Hepatocyte (in vitro differentiated cells): ENCODE data around the gene CAMK2G. TPM values are rescaled to one million over a fixed set of nuclear protein-coding genes. Genes with fewer than 3 reads are reported as not detected.

Experiments
- DNase-seq: peaks from one replicate; pipeline ENCODE4 v3.0.0-alpha.2; 2016; ENCODE audit warnings: low spot score
- H2AFZ ChIP-seq: fragments of 200-600 bp; sonication (generic); 2 replicates; pipeline ENCODE4 v1.6.0; 2016; ENCODE audit warnings: antibody characterized with exemption, mild to moderate bottlenecking
- H3K27ac ChIP-seq: fragments of 200-600 bp; sonication (generic); 2 replicates; pipeline ENCODE4 v1.5.1; 2016; ENCODE audit warnings: mild to moderate bottlenecking
- H3K27me3 ChIP-seq: fragments of 200-600 bp; sonication (generic); 2 replicates; pipeline ENCODE4 v1.6.1; 2016
- H3K36me3 ChIP-seq: fragments of 200-600 bp; sonication (generic); replicated peaks from 2 replicates; pipeline ENCODE4 v1.5.1; 2016; ENCODE audit warnings: low read depth; ENCODE audit not compliant: insufficient read depth
- H3K4me1 ChIP-seq: fragments of 200-600 bp; sonication (generic); 2 replicates; pipeline ENCODE4 v1.5.1; 2016; ENCODE audit warnings: mild to moderate bottlenecking, moderate library complexity; ENCODE audit not compliant: insufficient read depth
- H3K4me2 ChIP-seq: fragments of 200-600 bp; sonication (generic); 2 replicates; pipeline ENCODE4 v1.6.0; 2016
- H3K4me3 ChIP-seq: fragments of 200-600 bp; sonication (generic); 2 replicates; pipeline ENCODE4 v1.5.1; 2016; ENCODE audit warnings: mild to moderate bottlenecking
- H3K79me2 ChIP-seq: fragments of 200-600 bp; sonication (generic); 2 replicates; pipeline ENCODE4 v1.6.0; 2017; ENCODE audit warnings: mild to moderate bottlenecking
- H3K9me2 ChIP-seq: fragments of 200-600 bp; sonication (generic); replicated peaks from 2 replicates; pipeline ENCODE4 v1.6.0; 2017; ENCODE audit warnings: mild to moderate bottlenecking; ENCODE audit not compliant: insufficient read depth
- H3K9me3 ChIP-seq: fragments of 200-600 bp; sonication (generic); 2 replicates; pipeline ENCODE4 v1.5.1; 2016; ENCODE audit warnings: low read depth, mild to moderate bottlenecking
- H4K20me1 ChIP-seq: fragments of 200-600 bp; sonication (generic); 2 replicates; pipeline ENCODE4 v1.6.0; 2016; ENCODE audit warnings: mild to moderate bottlenecking; ENCODE audit not compliant: insufficient read depth, poor library complexity, severe bottlenecking
- EZH2 ChIP-seq: fragments of 200-600 bp; sonication (generic); IDR thresholded peaks from 2 replicates; pipeline ENCODE4 v1.6.1; 2016; ENCODE audit warnings: antibody characterized with exemption, mild to moderate bottlenecking, borderline replicate concordance
- EZH2phosphoT487 ChIP-seq: fragments of 200-600 bp; sonication (generic); IDR thresholded peaks from one replicate; pipeline ENCODE4 v1.6.1; 2018; ENCODE audit warnings: antibody characterized with exemption, mild to moderate bottlenecking, low read depth, moderate library complexity; ENCODE audit not compliant: unreplicated experiment, severe bottlenecking
- WGBS: methylation state at CpG from one replicate; pipeline ENCODE4 v1.1.6; 2016; ENCODE audit warnings: low lambda C conversion rate; ENCODE audit errors: missing lambda C conversion rate; 5-methylcytosine and 5-hydroxymethylcytosine counted together
- polyA plus RNA-seq: library from polyadenylated mRNA; unstranded; fragments of >200 nt; fragmentation: Nextera tagmentation; extraction: Ambion mirVana; gene quantifications from 2 replicates; pipeline ENCODE4 v1.2.1, GENCODE V29; 2016
- small RNA-seq: library from RNA; depleted of rRNA; stranded (forward); fragments of <200 nt; gene quantifications from one replicate; pipeline ENCODE3, GENCODE V24; 2014
- total RNA-seq: library from RNA; depleted of rRNA; stranded (reverse); fragments of >200 nt; gene quantifications from 2 replicates; pipeline ENCODE4 v1.2.3, GENCODE V29; 2014
- TF ChIP-seq, protein P1 (sequence below): fragments of 200-600 bp; sonication (generic); IDR thresholded peaks from 2 replicates; pipeline ENCODE4 v1.5.1; 2016; ENCODE audit warnings: antibody characterized with exemption, mild to moderate bottlenecking; ENCODE audit not compliant: poor library complexity

The CAMK2G gene
- total and polyA plus RNA-seq, 2 experiments from 2014 or later, result 5.2 to 25.0 TPM

- no peaks in the 10 kb centered on the region for H3K9me2 ChIP-seq
- H4K20me1 ChIP-seq, result peaks cover 2% of the 10 kb centered on the region
- H3K4me1 ChIP-seq, result no peaks in the 10 kb centered on the region
- no peak for DNase-seq
- WGBS, result 83% methylated on average over 2 of the region's 2 CpGs
- TF ChIP-seq EZH2 (no peak), EZH2phosphoT487 (no peak)
- TF ChIP-seq, protein P1, sequence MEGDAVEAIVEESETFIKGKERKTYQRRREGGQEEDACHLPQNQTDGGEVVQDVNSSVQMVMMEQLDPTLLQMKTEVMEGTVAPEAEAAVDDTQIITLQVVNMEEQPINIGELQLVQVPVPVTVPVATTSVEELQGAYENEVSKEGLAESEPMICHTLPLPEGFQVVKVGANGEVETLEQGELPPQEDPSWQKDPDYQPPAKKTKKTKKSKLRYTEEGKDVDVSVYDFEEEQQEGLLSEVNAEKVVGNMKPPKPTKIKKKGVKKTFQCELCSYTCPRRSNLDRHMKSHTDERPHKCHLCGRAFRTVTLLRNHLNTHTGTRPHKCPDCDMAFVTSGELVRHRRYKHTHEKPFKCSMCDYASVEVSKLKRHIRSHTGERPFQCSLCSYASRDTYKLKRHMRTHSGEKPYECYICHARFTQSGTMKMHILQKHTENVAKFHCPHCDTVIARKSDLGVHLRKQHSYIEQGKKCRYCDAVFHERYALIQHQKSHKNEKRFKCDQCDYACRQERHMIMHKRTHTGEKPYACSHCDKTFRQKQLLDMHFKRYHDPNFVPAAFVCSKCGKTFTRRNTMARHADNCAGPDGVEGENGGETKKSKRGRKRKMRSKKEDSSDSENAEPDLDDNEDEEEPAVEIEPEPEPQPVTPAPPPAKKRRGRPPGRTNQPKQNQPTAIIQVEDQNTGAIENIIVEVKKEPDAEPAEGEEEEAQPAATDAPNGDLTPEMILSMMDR, result no peak
- peaks cover 9% of the 10 kb centered on the region for H3K79me2 ChIP-seq
- H3K9me3 ChIP-seq, result no peaks in the 10 kb centered on the region
- no peak overlapping the region for H3K4me3 ChIP-seq
- no peaks in the 10 kb centered on the region for H3K27me3 ChIP-seq
- peaks cover 5% of the 10 kb centered on the region for H3K36me3 ChIP-seq
- no peak overlapping the region for H3K27ac ChIP-seq
- no peak overlapping the region for H3K4me2 ChIP-seq
- H2AFZ ChIP-seq, result no peak overlapping the region
These were observed 111.4 kb downstream of the CAMK2G start for GRCh38 chr10:73762915-73763314.

Small RNA genes lying within 50 kb of the gene (small RNA-seq; reads per million reads assigned to genes)
- gene AC022400.9, result not detected
- gene ZSWIM8-AS1, result not detected

Other genes starting within 250 kb of the CAMK2G start
- gene MYOZ1, start 233.1 kb downstream of the CAMK2G start, total RNA-seq, result 0.20 and 0.50 TPM in 2 replicates
- gene MYOZ1, start 233.1 kb downstream of the CAMK2G start, polyA plus RNA-seq, result 0.44 and 1.3 TPM in 2 replicates
- gene SYNPO2L, start 218.5 kb downstream of the CAMK2G start, total RNA-seq, result not detected in 2 replicates
- gene SYNPO2L, start 218.5 kb downstream of the CAMK2G start, polyA plus RNA-seq, result 0.40 TPM in 1 of 2 replicates, not detected in the other
- gene AGAP5, start 176.4 kb downstream of the CAMK2G start, total RNA-seq, result 3.6 and 5.5 TPM in 2 replicates
- 1.9 and 2.4 TPM in 2 replicates for gene AGAP5, start 176.4 kb downstream of the CAMK2G start, polyA plus RNA-seq
- 59.4 and 60.2 TPM in 2 replicates for gene SEC24C, start 130.2 kb downstream of the CAMK2G start, total RNA-seq
- 46.8 and 47.6 TPM in 2 replicates for gene SEC24C, start 130.2 kb downstream of the CAMK2G start, polyA plus RNA-seq
- gene CHCHD1, start 92.5 kb downstream of the CAMK2G start, total RNA-seq, result 45.3 and 59.1 TPM in 2 replicates
- 86.1 and 95.2 TPM in 2 replicates for gene CHCHD1, start 92.5 kb downstream of the CAMK2G start, polyA plus RNA-seq
- gene ZSWIM8, start 88.9 kb downstream of the CAMK2G start, total RNA-seq, result 83.7 and 101 TPM in 2 replicates
- 98.5 and 103 TPM in 2 replicates for gene ZSWIM8, start 88.9 kb downstream of the CAMK2G start, polyA plus RNA-seq
- gene NDST2, start 63.0 kb downstream of the CAMK2G start, total RNA-seq, result 10.7 and 29.9 TPM in 2 replicates
- 21.1 and 24.9 TPM in 2 replicates for gene NDST2, start 63.0 kb downstream of the CAMK2G start, polyA plus RNA-seq
- 2.8 and 5.2 TPM in 2 replicates for gene PLAU, start 36.6 kb upstream of the CAMK2G start, total RNA-seq
- 10.4 and 11.1 TPM in 2 replicates for gene PLAU, start 36.6 kb upstream of the CAMK2G start, polyA plus RNA-seq
- 77.3 and 93.4 TPM in 2 replicates for gene VCL, start 123.6 kb upstream of the CAMK2G start, total RNA-seq
- 60.8 and 64.0 TPM in 2 replicates for gene VCL, start 123.6 kb upstream of the CAMK2G start, polyA plus RNA-seq